Stimulated activated CD4-positive, alpha-beta T cell treated with anti-CD3 and anti-CD28 coated beads, Interleukin-1b, Interleukin-23, amount 100 ng/mL, for 24 hours (primary cell): ENCODE data around the gene GADL1.

Experiments
- DNase-seq, 4 experiments: peaks; one replicate each; pipeline ENCODE4 v3.0.0-alpha.2; 2020; ENCODE audit warnings: low read depth in 4 of 4, low spot score in 1 of 4

GADL1 gene

DNA sequence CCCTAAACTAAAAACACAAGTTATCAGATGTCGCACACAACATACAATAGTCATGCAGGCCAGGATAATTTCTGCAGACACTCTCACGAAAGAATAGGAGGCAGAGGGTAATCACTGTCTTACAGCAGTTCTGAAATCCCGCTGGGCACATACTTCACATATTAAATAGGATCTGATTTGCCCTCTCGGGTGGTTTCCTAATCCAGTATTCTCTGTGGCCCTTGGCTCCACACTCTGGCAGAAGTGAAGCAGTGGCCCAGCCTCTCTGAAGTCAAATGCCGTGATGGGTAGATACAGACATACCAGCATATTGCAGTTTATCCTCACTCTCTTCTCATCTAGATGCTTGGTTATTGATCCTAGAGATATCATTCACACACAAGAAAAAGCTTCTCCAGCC, 19.0 kb downstream of the GADL1 start:
- no peak for DNase-seq

GRCh38 chr3:30873671-30874070, 20.8 kb downstream of the GADL1 start:
- no peak for DNase-seq

DNA sequence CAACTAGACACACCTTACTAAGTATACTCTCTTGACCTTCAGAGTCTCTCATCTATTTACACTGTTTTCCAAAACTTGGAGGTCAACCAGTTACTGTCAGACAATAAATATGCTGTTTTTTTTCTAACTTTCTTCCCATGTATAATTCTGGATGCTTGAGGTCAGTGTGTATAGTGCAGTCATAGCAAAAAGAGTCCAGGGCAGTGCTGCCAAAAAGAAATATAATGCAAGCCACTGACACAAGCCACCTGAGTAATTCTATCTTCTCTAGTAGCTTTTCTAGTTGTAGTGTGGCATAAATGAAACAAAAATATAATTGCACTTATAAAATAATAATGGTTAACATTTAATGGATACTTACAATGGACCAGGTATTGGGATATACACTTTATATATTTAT, 21.6 kb downstream of the GADL1 start:
- no peak for DNase-seq

GRCh38 chr3:30871720-30872119, 22.7 kb downstream of the GADL1 start:
- no peak for DNase-seq

DNA sequence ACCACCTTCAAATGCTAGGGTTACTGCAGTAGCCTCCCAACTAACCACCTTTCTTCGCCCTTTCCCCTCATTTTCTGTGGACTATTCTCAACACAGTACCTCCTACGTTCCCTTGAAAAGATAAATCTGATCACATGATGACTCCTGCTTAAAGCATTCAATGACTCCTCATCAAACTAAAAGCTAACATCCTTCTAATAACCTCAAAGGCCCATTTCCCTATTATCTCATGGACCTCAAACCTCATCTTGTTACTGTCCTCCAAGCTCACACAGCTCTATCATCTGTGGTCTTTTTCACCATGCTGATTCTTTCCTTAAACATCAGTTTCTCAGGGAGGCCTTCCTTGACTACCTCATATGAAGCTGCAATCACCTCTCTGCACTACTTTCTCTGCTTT, 29.6 kb downstream of the GADL1 start:
- no peak for DNase-seq

GRCh38 chr3:30864132-30864531, 30.3 kb downstream of the GADL1 start:
- no peak for DNase-seq

- DNase-seq: no peak
Observed at GRCh38 chr3:30862004-30862403, 32.5 kb downstream of the GADL1 start.

GRCh38 chr3:30858894-30859389, 35.5 kb downstream of the GADL1 start:
- DNase-seq: no peak

DNA sequence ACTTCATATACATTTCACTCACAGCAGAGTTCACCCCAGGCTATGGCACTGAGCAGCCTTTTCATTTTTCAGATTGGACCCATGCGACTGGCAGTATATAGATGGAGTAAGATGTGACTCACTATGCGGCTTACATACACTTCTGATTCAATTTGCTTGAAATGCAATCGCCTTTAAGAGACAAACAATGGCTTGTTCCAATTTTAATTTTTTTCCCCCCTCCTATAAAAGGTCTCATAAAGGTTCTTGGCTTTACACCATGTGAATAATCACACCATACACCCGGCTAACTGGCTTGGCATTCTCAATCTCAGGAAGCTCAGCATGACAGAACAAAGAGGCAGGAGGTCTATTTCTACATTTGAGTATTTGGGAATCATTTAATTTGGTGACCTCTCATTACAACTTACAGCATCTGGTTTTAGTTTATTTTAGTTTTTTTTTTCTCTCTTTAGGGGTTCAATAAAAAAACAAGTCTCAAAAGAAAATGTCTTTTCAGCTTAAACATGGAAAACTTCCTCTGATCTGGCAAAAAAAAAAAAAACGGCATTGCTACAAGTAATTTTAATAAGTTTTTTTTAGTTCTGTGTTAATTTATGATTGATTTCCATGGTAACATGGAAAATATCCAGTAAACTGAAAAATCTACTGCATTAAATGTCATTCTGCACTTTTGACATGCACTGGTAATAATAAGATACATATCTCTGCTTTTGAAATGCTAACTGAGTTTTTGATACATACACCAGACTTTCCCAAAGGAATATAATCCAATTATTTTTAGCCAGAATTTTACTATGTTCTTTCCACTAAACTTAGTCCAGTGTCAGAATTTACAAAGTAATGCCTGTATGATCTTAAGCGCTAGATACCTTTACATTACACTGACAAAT, 38.8 kb downstream of the GADL1 start:
- DNase-seq: no peak

GRCh38 chr3:30852833-30853232, 41.6 kb downstream of the GADL1 start:
- no peak for DNase-seq

DNA sequence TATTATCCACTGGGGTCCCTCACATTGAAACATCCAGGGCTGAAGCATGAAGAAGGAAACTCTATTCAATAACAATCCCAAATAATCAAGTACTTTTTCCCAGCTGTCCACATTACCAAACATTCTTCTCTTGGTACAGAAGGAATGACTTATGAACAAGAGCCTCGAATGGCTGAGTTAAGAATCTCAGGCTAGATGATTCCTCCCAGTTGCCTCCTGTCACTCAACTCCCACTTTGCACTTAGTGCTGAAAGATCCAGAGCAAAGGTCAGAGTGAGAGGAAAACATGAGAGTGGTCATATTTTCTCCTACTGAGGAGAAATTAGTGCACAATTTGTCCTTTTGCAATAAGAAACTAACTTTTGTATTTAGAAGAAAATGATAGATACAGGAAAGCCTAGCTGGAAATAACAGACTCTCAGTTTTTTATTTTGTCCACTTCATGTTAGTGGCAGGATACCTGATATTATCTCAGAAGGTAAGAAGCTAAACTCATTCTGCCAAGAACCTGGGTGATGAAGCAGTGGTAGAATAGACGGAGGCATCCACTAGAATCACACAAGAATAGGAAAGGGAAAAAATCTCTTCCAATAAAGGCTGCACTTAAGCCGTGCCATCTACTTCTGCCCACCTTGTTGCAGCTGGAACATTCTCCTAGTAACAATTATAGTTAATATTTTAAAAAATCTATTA, 46.2 kb downstream of the GADL1 start:
- no peak for DNase-seq

- no peak for DNase-seq
Observed at GRCh38 chr3:30847592-30847991, 46.9 kb downstream of the GADL1 start.

DNA sequence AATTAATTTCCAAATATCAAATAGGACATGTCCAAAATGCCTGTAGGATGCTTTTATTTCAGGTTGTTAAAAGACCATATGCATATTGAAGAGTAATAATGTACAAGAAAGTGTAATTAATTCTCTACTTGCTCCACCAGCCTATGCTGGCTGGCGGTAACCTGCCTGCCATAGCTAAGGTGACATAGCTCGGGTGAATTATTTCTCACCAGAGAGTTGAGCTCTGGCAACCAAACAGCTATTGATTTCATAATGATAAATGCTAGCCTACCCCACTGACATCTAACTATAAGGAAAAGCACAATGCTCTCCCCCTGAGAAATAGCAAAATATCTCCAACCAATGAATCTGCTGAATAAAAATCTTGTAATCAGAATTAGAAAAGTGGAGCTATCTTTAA, 48.9 kb downstream of the GADL1 start:
- DNase-seq: no peak

GRCh38 chr3:30843877-30844276, 50.6 kb downstream of the GADL1 start:
- DNase-seq: no peak

DNA sequence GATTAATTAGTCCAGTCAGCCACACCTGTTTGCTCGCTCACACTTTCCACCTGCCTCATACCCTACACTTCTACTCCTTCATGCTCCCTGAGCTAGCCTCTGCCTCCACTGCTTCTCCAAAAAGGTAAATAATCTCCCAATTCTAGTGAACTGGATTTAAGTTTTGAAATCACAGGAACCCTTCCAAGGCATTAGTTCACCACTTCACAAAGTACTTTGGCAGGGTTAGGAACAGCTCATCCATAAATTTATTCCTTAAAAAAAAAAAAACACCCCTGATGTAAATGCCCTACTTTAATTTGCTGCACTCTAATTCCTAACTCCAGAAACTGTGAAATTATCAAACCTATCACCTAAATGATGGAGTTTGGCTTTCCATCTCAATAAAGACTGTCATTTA, 58.3 kb downstream of the GADL1 start:
- DNase-seq: no peak

- DNase-seq: no peak
Observed at GRCh38 chr3:30835667-30836066, 58.8 kb downstream of the GADL1 start.

DNA sequence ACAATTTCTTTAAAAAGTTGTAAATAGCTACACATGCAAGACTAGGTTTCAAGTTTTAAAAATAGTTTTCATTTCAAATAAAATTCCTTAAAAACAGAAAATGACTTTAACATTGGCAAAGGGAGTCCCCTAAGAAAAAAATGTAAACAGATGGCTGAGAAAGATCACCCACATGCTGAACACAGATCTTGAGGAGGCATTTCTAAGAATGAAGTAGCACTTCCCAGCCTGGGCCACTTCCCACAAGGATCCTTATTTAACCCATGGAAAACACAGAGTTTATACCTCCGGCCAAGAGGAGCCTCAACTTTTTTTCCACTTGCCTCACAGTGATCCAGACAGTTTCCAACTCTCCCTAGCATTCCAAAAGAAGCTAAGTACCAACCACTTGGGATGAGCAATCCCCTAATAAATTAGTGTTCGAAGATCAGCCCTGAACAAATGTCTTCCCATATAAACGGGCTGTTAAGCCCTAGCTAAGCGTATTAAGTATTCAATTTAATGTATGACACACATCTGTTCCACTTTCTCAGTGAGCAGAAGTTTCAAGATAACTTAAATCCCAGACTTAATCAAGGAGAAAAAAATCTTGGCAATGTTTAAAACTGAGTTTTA, 61.4 kb downstream of the GADL1 start:
- DNase-seq: no peak

GRCh38 chr3:30827080-30827479, 67.4 kb downstream of the GADL1 start:
- DNase-seq: no peak

DNA sequence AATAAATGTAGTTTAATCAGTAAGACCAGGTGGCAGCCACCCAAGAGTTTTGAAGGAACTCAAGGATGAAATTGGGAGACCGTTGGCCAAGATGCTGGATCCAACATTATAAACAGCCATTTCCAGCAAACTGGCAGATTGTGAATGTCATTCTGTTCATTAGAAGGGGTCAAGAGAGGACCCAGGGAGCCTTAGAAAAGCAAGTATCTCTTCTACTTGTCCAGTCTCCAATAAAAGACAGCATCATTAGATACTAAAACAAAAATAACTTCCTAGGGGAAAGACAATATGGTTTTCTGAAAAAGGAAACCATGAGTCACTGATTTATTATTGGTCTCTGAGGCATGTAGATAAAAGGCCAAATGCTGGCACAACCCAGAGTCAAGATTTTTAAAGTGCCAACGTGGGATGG, 67.9 kb downstream of the GADL1 start:
- DNase-seq: no peak

GRCh38 chr3:30819067-30819798, 75.2 kb downstream of the GADL1 start:
- no peak for DNase-seq

DNA sequence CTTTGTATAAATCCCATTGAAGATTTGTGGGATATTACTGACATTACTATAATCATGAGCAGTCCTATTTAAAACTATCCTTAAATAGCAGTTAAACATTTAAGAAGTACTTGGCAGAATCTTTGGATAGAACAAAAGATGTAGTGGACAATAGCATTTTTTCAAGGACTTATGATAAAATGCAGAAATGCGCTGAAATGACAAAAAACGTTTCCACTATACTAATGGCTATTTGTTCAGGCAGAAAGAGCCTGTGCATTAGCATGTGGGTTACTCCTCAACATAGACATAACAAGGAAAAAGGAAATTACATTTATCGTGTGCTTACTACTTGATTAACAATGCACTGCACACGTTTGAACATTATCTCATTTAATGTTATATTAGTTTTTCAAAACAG, 80.7 kb downstream of the GADL1 start:
- DNase-seq: no peak
